ENCODE data around the gene ARL5A.

DNA sequence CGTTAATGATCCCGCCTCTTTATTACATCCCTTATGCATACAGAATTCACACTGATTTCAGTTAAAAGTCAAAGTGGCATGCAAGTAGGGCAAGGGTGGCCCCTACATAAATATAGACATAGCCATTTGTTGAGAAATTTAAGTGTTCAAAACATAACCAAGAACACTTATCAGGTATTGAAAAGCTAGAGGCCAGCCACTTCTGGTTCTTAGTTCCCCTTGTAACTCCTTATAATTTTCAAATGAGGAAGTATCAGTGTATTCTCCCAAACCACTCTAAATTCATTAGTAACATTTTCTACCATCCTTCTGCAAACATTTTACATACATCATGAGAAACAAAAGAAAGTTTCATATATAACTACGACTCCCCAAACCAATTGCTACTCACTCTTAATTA, 5.8 kb upstream of the ARL5A start:
- TF ChIP-seq, protein P1, sequence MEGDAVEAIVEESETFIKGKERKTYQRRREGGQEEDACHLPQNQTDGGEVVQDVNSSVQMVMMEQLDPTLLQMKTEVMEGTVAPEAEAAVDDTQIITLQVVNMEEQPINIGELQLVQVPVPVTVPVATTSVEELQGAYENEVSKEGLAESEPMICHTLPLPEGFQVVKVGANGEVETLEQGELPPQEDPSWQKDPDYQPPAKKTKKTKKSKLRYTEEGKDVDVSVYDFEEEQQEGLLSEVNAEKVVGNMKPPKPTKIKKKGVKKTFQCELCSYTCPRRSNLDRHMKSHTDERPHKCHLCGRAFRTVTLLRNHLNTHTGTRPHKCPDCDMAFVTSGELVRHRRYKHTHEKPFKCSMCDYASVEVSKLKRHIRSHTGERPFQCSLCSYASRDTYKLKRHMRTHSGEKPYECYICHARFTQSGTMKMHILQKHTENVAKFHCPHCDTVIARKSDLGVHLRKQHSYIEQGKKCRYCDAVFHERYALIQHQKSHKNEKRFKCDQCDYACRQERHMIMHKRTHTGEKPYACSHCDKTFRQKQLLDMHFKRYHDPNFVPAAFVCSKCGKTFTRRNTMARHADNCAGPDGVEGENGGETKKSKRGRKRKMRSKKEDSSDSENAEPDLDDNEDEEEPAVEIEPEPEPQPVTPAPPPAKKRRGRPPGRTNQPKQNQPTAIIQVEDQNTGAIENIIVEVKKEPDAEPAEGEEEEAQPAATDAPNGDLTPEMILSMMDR (conservative IDR thresholded peaks at IDR 0.05) = no peak
- no peak for TF ChIP-seq ZFX (IDR thresholded peaks at IDR 0.05)

Data from C4-2B (cell line).